Osteocyte (in vitro differentiated cells): Measurements from ENCODE around the gene GPBP1. TPM values are rescaled to one million over a fixed set of nuclear protein-coding genes. Genes with fewer than 3 reads are reported as not detected.

Source experiments
- DNase-seq: peaks from one replicate; pipeline ENCODE4 v3.0.0; 2021; ENCODE audit warnings: mixed read lengths; ENCODE audit not compliant: unreplicated experiment; ENCODE audit errors: extremely low spot score
- H3K27ac Mint-ChIP-seq: one replicate; pipeline ENCODE4 v1.8.0; 2021; ENCODE audit warnings: mild to moderate bottlenecking, mixed read lengths; ENCODE audit not compliant: unreplicated experiment
- H3K27me3 Mint-ChIP-seq: one replicate; pipeline ENCODE4 v1.8.0; 2021; ENCODE audit warnings: mixed read lengths; ENCODE audit not compliant: unreplicated experiment
- H3K36me3 Mint-ChIP-seq: one replicate; pipeline ENCODE4 v1.8.0; 2021; ENCODE audit warnings: mixed read lengths; ENCODE audit not compliant: unreplicated experiment
- H3K4me1 Mint-ChIP-seq: one replicate; pipeline ENCODE4 v1.8.0; 2021; ENCODE audit warnings: mixed read lengths; ENCODE audit not compliant: unreplicated experiment
- H3K4me3 Mint-ChIP-seq: one replicate; pipeline ENCODE4 v1.8.0; 2021; ENCODE audit warnings: mild to moderate bottlenecking, moderate library complexity, mixed read lengths; ENCODE audit not compliant: unreplicated experiment
- H3K9me3 Mint-ChIP-seq: one replicate; pipeline ENCODE4 v1.8.0; 2021; ENCODE audit warnings: mixed read lengths; ENCODE audit not compliant: unreplicated experiment
- CTCF ChIP-seq: fragments of 200-600 bp; sonication (generic); IDR thresholded peaks from 2 replicates; pipeline ENCODE4 v1.5.0; 2021; ENCODE audit warnings: antibody characterized with exemption, mild to moderate bottlenecking, moderate library complexity
- total RNA-seq: library from RNA; stranded (reverse); gene quantifications from 2 replicates; pipeline ENCODE4 v1.2.1, GENCODE V29; 2021

Gene GPBP1
- total RNA-seq, 1 donor from 2014 or later = 58.4 TPM

GRCh38 chr5:57292336-57292735, 118.5 kb downstream of the GPBP1 start:
- Mint-ChIP-seq H3K36me3 (peaks cover 3% of the 10 kb centered on the region), H3K27ac (no peak overlapping the region), H3K4me1 (no peaks in the 10 kb centered on the region), H3K27me3 (peaks cover 12% of the 10 kb centered on the region), H3K9me3 (peaks cover 9% of the 10 kb centered on the region), H3K4me3 (no peak overlapping the region)
- TF ChIP-seq CTCF = no peak
- DNase-seq = no peak

DNA sequence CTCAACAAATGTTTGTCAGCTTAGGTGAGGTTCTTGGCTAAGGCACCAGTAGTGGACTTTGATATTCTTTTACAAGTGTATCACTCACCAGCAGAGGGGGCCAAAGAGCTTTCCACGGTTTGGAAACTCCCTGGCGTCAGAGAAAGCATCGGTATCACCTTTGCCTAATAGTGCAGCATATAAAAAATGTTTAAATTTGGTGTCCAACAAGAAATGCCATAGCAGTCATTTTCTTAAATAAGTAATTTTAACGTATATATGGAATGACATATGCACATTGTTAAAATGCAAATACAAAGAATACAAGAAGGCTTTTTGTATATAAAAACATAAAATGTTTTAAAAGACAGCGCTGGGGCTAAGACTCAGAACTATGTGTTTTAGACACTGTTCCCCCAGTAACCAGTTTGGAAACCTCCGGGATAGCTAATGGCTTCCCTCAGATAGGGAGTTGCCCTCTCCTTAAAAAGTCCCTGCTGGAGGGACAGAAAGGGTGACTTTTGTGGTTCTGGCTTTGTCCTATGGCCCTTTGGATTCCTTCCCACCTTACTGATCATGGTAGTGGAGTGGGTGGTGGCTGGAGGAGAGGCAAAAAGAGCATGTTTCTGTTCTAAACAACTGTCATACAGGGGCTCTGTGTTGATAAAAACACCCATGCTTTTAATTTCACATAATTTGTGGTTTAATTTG, 124.6 kb downstream of the GPBP1 start:
- Mint-ChIP-seq H3K27me3 (no peaks in the 10 kb centered on the region), H3K4me1 (peaks cover 15% of the 10 kb centered on the region), H3K9me3 (no peaks in the 10 kb centered on the region), H3K27ac (peak overlapping the region; percentile 56), H3K4me3 (no peak overlapping the region), H3K36me3 (no peaks in the 10 kb centered on the region)
- TF ChIP-seq CTCF = peak; percentile 86
- DNase-seq = peak; percentile 90

GRCh38 chr5:57298985-57299491, 125.2 kb downstream of the GPBP1 start:
- H3K4me1 Mint-ChIP-seq = peaks cover 15% of the 10 kb centered on the region
- H3K27me3 Mint-ChIP-seq = no peaks in the 10 kb centered on the region
- H3K27ac Mint-ChIP-seq = peak overlapping the region; percentile 56
- H3K4me3 Mint-ChIP-seq = no peak overlapping the region
- no peak for DNase-seq
- TF ChIP-seq CTCF = peak; percentile 71
- H3K9me3 Mint-ChIP-seq = no peaks in the 10 kb centered on the region
- no peaks in the 10 kb centered on the region for H3K36me3 Mint-ChIP-seq

DNA sequence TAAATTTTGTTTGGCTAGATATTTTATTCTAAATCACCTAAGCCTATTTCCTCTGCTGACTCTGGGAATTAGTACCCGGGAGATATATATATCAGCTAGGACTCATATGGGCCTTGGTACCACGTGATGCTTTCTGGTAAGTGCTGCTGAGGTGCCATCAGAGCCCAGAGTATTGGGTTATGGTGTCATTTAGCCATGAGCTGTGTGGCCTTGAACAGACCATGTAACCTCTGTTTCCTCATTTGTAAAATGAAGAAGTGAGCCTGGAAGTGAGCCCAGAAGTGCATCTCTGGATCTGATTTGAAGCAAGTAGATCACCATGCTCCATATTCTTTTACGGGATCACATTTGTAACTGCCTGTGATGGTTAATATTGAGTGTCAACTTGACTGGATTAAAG, 126.1 kb downstream of the GPBP1 start:
- H3K27ac Mint-ChIP-seq = no peak overlapping the region
- H3K4me3 Mint-ChIP-seq = no peak overlapping the region
- H3K4me1 Mint-ChIP-seq = peaks cover 15% of the 10 kb centered on the region
- TF ChIP-seq CTCF = no peak
- DNase-seq = no peak
- H3K36me3 Mint-ChIP-seq = no peaks in the 10 kb centered on the region
- H3K9me3 Mint-ChIP-seq = no peaks in the 10 kb centered on the region
- no peaks in the 10 kb centered on the region for H3K27me3 Mint-ChIP-seq

DNA sequence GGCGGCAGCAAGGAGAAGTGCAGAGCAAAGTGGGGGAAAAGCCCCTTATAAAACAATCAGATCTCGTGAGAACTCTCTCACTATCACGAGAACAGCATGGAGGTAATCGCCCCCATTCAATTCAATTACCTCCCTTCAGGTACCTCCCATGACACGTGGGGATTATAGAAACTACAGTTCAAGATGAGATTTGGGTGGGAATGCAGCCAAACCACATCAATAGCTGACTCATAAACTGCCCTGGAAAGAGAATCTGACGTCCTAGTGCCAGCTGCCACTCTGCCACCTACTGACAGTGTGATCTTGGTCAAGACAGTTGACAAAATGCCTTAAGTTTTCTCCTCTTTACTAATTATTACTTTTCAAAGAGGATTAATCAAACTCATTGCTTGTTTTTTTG, 128.3 kb downstream of the GPBP1 start:
- H3K27me3 Mint-ChIP-seq = no peaks in the 10 kb centered on the region
- no peak for DNase-seq
- no peak overlapping the region for H3K27ac Mint-ChIP-seq
- H3K36me3 Mint-ChIP-seq = no peaks in the 10 kb centered on the region
- peaks cover 15% of the 10 kb centered on the region for H3K4me1 Mint-ChIP-seq
- no peak for TF ChIP-seq CTCF
- H3K4me3 Mint-ChIP-seq = no peak overlapping the region
- peaks cover 8% of the 10 kb centered on the region for H3K9me3 Mint-ChIP-seq
